NK-92 (cell line): ENCODE results near the gene BNC2.

ENCODE experiments used
- DNase-seq: peaks from one replicate; lab custom pipeline; 2025; ENCODE audit not compliant: unreplicated experiment; lab: John Stamatoyannopoulos, UW

BNC2 gene

DNA sequence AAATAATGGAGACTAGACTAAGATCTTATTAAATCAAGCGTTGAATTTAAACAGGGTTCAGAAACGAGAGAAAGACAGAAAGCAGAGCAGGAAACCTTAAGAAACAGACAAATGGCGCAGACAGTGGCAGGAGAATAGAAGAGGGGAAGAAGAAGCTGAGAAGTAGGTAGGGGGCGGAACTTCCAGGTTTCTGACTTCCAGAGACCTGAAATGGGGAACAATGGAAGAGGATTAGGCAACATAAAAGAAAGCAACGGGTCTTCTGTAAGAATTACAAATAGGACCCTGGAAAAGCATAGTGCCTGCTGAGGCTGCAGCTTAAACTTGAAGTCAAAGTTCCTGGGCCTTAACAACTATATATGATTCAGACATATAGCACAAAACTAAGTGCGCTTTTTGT is 101.7 kb downstream of the BNC2 start:
- no peak for DNase-seq

GRCh38 chr9:16767366-16767765 is 103.1 kb downstream of the BNC2 start:
- no peak for DNase-seq

- DNase-seq: no peak
These were observed 106.5 kb downstream of the BNC2 start for GRCh38 chr9:16763946-16764345.

DNA sequence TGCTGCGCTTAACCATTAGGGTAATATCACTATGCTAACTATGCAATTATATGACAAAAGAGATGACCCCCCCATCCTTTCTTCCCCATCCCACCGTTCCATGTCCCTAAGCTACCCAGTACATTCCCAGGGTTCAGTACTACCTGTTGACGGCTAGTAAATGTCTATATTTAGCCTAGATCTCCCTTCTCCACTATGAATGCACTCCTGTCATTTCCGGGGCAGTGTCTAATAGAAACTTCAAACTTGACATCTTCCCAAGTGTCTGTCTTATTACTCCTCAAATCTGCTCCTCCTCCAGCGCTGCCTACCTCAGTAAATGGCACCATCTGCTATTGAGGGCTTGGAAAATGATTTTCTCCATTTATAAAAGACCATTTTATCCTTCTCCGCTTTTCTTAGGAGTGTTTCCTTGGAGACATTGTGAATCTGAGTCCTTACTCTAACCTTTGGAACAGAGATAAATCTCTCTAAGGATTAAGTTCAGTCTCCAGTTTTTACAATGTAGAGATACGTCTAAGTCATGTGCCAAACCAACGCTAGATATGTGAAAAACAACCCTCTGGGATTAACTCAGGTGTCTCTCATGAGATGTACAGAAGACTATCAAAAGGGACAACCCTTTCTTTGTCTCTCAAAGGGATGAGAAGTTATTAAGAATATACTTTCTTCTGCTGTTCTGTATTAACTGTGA is 114.9 kb downstream of the BNC2 start:
- DNase-seq: no peak

GRCh38 chr9:16754662-16755061 is 115.8 kb downstream of the BNC2 start:
- DNase-seq: no peak

DNA sequence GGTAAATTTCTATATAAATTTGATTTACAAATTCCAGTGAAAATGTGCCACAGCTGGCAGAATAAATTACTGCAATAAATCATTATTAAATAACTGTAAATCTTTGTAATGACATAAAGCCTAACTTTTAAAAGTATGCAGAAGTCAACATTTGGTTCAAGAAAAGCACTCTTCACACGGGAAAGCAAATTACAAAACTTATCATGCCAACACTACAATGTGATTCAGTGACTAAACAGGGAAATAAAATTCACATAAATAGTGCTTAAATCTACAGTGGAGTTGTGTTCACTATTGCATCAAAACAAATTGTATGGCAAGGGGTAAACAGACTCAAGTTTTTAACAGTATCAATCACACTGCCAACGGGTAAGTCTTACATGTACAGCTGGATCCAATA is 117.2 kb downstream of the BNC2 start:
- DNase-seq: no peak

GRCh38 chr9:16752601-16753000 is 117.9 kb downstream of the BNC2 start:
- no peak for DNase-seq

- DNase-seq: no peak
These were observed 119.9 kb downstream of the BNC2 start for GRCh38 chr9:16750553-16750952.

DNA sequence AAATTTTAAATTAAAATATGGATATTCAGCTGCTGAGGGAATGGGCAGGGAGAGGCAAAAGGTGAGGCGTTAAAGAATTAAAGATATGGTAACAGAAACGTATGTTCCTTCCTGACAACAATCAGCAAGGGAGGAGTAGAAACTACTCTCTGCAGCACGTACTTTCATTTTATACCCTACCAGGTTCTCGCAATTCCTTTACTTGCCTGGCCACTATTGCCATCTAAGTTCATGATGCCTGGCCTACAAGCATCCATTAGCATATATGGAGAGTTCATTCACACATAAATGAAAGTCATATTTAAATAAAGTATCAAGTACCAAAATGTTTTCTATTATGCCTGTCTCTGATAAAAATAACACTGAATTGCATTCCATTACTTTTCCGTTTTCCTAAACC is 125.1 kb downstream of the BNC2 start:
- no peak for DNase-seq

DNA sequence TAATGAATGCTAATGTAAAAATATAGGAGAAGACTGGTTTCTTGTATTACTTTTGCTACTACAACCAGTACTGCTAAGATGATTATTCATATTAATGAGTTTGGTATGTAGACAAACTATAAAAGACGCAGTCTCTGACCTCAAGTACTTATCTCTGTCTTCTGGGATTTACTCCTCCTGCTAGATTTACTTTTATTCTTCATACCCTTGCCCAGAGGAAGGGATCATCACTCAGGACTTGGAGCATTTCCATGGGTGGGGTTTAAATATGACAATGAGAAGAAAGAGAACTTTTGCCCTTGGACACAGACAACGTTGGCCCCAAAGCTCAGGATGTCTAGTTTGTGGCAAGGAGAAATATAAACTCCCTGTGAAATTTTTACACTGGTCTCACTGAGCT is 126.1 kb downstream of the BNC2 start:
- no peak for DNase-seq

- no peak for DNase-seq
These were observed 127.1 kb downstream of the BNC2 start for GRCh38 chr9:16743375-16743774.

DNA sequence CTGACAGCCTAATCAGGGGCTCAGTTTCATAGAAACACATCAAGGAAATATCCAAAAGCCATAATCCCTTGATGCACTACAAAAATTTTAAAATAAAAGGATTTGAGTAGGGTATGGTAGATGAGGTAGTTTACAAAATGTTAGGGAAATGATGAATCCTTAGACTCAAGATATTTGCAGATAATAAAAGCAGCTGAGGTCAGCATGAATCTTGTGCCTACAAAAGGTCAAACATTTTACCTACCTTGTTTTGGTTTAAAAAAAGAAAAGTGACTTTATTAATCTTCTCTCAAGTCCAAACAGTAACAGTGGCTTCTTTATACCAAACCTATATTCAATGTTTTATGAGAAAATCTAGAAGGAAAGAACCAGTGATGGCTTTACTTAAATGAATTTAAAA is 135.5 kb downstream of the BNC2 start:
- no peak for DNase-seq

- no peak for DNase-seq
These were observed 137.9 kb downstream of the BNC2 start for GRCh38 chr9:16732546-16732945.

DNA sequence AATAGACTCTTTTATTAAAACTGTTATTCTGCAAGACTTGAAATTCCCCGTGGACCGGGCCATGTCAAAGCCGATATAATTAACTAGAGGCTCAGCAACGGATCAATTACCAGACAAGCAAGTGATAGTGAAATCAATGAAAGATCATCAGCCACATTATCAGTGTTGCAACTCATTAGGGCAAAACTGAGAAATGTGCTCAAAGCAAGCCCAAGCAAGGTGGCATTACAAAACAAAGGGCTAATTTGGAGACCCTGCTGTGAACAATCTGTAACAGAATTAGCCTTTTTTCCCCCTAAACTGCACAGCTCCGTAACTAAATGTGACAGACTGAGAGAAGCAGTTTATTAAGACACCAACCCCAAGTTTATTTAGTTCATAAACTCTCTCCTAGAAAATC is 140.3 kb downstream of the BNC2 start:
- DNase-seq: no peak

DNA sequence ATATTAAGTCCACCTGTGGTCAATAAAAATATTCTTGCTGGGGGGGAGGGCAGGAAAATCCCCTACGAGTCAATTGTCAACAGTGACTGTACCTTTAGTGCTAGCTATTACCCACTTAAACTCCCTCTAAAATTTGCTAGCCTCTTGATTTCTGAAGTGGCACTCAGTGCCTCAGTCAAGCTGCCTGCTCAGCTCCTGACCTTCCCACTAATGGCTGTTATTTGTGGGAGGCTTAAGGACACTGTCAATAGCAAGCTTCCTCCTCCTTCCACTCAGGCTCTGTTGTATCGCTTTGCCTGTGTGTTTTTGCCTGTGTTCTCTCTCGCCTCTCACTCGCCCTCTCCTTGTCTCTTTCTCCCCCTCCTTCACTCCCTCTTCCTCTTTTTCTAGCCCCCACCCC is 140.8 kb downstream of the BNC2 start:
- no peak for DNase-seq

GRCh38 chr9:16728137-16728508 is 142.3 kb downstream of the BNC2 start:
- no peak for DNase-seq

GRCh38 chr9:16727452-16728136 is 142.9 kb downstream of the BNC2 start:
- DNase-seq: no peak

GRCh38 chr9:16726718-16727451 is 143.6 kb downstream of the BNC2 start:
- no peak for DNase-seq

- no peak for DNase-seq
These were observed 144.4 kb downstream of the BNC2 start for GRCh38 chr9:16726029-16726428.

DNA sequence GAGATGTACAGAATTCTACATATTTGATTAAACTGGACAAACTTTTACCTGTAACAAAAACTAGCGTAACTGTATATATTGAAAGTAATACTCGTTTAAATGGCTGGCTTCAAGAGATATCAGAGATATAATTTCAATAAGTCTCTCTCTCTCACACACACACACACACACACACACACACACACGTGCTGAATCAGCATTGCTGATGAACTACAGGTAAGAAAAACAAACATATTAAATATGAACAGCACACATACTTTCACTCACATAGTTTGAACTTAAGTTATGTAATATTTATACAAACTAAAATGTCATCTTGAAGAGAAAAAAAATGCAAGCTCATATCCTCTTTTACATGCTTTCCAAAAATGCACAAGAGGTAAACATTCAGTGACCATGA is 145.4 kb downstream of the BNC2 start:
- DNase-seq: no peak

DNA sequence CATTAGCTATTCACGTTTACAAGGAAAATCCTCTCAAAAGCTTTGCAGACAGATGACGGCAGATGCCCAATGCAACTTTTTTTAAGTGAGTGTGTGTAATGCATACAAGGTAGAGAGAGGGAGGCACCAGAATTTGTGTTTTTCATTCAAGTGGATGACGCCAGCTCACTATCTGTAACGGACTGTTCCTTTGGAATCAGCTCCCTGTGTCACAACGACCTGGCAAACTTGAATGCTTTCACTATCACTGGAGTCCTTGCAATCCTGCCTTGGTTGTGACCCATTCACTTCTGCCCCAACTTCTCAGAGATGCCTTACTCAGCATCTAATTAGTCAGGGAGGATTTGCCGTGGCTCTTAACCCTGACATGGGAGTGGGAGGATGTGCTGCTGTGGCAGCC is 148.5 kb downstream of the BNC2 start:
- no peak for DNase-seq

- DNase-seq: no peak
These were observed 150.1 kb downstream of the BNC2 start for GRCh38 chr9:16720386-16720785.
